ENCODE data around the gene AP4E1. TPM values are rescaled to one million over a fixed set of nuclear protein-coding genes. Genes with fewer than 3 reads are reported as not detected.
"Not testable (repeated sequence)": the region's sequence is repeated elsewhere in the genome, so short reads cannot be mapped to it uniquely, and the experiment has no call there.

Gene AP4E1
- 2.5 TPM for polyA plus RNA-seq

DNA sequence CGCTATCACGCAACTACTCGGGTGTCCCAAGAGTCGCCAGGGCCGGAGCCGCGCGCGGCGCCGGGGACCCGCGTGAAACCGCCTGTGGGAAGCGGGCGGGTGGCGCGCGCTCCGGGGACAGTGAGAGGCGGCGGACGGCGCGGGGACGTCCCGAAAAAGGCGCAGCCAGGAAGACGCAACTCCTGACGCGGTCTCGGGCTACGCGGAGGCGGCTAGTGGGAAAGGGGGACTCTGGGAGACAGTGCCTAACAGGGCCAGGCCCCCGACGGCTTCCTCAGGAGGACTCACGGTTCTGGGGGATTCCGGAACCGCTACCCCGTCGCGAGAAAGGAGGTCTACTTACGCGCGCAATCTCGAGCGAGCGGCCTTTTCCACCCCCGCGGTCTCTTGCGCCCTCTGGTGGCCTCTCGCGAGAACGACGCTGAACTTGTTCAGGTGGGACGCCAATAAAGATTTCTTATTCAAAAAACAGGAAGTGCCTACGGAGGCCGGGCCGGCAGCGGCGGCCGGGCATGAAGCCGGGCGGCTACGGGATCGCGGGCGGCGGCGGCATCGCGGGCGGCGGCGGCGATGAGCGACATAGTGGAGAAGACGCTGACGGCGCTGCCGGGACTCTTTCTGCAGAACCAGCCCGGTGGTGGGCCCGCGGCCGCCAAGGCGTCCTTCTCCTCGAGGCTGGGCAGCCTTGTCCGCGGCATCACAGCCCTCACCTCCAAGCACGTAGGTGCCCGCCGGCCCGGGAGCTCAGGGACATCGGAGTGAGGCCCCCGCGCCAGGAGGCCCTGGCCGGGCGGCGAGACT, at the start of gene AP4E1:
AP4E1 (plus strand) TSS at position 475 of the 801 bp plus-strand sequence; CDS start at position 571, 96 bp downstream.
- Mint-ChIP-seq H3K27me3 (no peaks in the 10 kb centered on the region), H3K9me3 (no peaks in the 10 kb centered on the region), H3K36me3 (peaks cover 3% of the 10 kb centered on the region), H3K4me1 (peaks cover 17 to 36% (median 29%) of the 10 kb centered on the region in 3 donors), H3K4me3 (peak within 1 kb of the TSS; percentile 97 to 99 (median 98)), H3K27ac (peak within 1 kb of the TSS; percentile 99)

DNA sequence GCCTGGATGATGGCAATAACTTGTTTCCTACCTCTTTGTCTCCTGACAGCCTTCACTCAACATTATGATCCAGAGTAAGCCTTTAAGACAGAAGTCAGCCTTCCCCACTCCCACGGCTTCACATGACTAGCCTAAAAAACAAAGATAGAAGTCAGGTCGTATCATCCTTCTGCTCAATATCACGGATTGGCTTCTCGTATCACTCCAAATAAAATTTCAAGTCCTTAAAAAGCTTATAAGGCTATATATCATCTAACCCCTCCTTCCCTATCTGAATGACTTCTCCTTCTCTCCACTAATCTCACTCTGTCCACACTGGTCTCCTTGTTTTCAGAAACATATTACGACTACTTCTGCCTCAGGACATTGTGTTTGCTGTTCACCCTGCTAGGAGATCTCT, 47.7 kb upstream of the AP4E1 start:
- Mint-ChIP-seq H3K9me3 (no peaks in the 10 kb centered on the region), H3K4me1 (peaks cover 0 to 1% (median 0%) of the 10 kb centered on the region in 3 donors), H3K27ac (no peak overlapping the region), H3K36me3 (peaks cover 3% of the 10 kb centered on the region), H3K27me3 (peaks cover 5% of the 10 kb centered on the region), H3K4me3 (no peak overlapping the region)

DNA sequence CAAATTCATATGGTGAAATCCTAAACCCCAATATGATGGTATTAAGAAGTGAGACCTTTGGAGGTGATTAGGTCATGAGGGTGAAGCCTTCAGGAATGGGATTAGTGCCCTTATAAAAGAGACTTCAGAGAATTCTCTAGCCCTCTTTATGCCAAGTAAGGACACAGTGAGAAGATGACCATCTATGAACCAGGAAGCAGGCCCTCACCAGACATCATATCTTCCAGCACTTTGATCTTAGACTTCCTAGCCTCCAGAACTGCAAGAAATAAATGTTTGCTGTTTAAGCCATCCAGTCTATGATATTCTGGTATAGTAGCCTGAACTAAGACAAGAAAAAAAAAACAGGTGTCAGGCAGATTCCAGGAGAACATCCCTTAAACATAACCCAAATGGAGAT, 45.9 kb upstream of the AP4E1 start:
- peaks cover 0 to 1% (median 0%) of the 10 kb centered on the region in 3 donors for H3K4me1 Mint-ChIP-seq
- no peak overlapping the region for H3K27ac Mint-ChIP-seq
- H3K4me3 Mint-ChIP-seq: no peak overlapping the region
- peaks cover 5% of the 10 kb centered on the region for H3K27me3 Mint-ChIP-seq
- H3K36me3 Mint-ChIP-seq: peaks cover 3% of the 10 kb centered on the region
- H3K9me3 Mint-ChIP-seq: no peaks in the 10 kb centered on the region

DNA sequence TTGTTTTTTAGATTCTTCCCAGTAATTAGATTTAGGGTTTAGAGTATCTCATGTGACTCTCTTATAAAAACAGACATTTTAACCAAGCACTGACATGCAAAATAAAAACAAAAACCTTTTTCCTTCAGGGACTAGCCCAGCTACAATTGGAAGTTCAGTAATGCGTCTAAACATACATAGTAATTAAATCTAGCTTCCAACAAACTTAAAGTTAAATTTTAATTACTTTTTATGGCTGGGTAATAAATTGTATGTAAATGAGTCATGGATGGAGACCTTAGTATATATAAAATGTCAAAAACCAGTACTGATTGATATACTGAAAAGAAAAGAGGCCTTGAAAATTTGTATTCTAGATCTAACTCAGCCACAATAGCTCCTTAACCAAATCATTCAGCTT, 43.6 kb upstream of the AP4E1 start:
- no peak overlapping the region for H3K27ac Mint-ChIP-seq
- no peak overlapping the region for H3K4me3 Mint-ChIP-seq
- H3K4me1 Mint-ChIP-seq: no peaks in the 10 kb centered on the region
- peaks cover 4% of the 10 kb centered on the region for H3K36me3 Mint-ChIP-seq
- no peaks in the 10 kb centered on the region for H3K9me3 Mint-ChIP-seq
- peaks cover 5% of the 10 kb centered on the region for H3K27me3 Mint-ChIP-seq

DNA sequence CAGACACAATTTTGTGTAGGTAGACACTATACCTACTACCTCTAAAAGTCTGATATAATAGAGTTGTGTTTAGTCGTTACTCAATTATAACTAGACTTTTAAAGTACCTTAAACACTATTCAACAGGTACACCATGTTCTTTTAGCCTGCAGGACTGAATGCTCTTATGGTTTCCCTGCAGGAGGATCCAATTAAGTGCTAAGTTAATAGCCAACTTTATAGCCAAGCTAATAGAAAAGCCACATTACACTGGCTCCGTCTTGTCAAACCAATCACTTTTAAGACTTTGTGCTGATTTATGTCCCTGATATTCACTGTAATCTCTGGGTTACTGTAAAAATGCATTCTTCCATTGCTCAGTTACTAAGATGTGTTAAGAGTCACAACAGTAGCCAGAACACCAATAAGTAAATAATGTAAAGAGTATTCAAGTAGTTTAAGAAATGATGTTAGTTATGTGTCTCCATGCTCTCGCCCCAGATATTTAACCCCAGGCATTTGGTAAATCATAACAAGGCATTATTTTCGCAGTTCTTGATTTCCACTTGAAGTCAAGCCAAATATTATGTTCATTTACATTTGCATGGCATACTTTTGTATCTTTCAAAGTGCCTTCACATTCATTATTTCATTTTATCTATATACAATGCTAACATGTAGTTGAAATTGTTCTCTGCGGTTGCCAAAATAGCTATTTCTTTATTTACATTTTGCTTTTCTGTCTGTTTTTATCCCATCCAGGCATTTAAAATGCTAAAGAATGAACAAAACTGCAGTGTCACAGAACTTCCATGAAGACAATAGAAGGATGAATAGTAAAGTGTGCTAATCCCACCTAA, 42.7 kb upstream of the AP4E1 start:
- Mint-ChIP-seq H3K4me1 (peaks cover 0 to 1% (median 0%) of the 10 kb centered on the region in 3 donors), H3K36me3 (peaks cover 6% of the 10 kb centered on the region), H3K27ac (no peak overlapping the region), H3K4me3 (no peak overlapping the region), H3K27me3 (peaks cover 5% of the 10 kb centered on the region), H3K9me3 (no peaks in the 10 kb centered on the region)

DNA sequence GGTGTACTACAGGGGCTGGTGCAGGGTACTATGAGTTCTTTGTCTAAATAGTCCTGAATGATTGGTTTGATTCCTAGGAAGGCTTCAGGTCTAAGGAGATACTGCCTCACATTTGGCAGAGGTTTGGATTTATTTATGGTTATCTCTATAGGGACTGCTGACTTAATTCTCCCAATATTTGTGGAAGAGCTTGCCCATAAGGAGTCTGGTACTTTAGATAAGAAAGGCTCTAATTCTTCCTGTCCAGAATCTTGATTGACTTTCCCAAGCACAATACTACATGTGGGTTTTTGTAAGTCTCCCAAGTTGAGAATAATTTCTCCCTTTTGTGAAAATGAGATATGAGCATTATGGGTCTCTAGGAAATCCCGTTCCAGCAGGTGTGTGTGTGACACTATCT, 36.7 kb upstream of the AP4E1 start:
- no peaks in the 10 kb centered on the region for H3K9me3 Mint-ChIP-seq
- no peaks in the 10 kb centered on the region for H3K27me3 Mint-ChIP-seq
- no peak overlapping the region for H3K27ac Mint-ChIP-seq
- peaks cover 4% of the 10 kb centered on the region for H3K36me3 Mint-ChIP-seq
- H3K4me3 Mint-ChIP-seq: no peak overlapping the region
- peaks cover 1 to 14% (median 7%) of the 10 kb centered on the region in 3 donors for H3K4me1 Mint-ChIP-seq

DNA sequence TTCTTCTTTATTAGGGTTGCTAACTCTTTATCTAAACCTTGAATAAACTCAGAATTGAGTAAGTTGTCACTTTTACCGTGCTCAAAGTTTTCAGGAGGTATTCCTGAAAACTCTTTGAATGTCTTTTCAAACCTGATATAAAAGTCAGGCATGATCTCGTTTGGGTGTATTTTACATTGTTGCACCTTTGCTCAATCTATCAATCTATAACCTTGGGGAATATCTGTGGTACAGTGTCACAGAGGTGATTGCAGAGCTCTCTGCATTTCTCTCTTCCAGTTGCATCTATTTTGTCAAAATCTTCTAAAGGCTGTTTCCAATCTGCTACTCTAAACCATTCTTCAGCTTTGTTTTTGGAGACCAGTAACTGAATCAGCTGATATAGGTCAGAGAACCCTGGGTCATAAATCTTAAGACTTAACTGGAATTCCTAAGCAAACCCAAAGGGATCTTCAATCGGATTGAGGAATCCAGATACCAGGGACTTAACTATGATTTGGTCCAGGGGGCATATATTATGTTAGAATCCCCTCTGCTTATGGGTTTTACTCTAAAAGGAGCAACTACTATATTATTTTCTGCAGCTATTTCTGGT, 35.6 kb upstream of the AP4E1 start:
- Mint-ChIP-seq H3K27ac (no peak overlapping the region), H3K36me3 (peaks cover 4% of the 10 kb centered on the region), H3K4me3 (no peak overlapping the region), H3K27me3 (no peaks in the 10 kb centered on the region), H3K9me3 (no peaks in the 10 kb centered on the region), H3K4me1 (peaks cover 3 to 21% (median 11%) of the 10 kb centered on the region in 3 donors)

DNA sequence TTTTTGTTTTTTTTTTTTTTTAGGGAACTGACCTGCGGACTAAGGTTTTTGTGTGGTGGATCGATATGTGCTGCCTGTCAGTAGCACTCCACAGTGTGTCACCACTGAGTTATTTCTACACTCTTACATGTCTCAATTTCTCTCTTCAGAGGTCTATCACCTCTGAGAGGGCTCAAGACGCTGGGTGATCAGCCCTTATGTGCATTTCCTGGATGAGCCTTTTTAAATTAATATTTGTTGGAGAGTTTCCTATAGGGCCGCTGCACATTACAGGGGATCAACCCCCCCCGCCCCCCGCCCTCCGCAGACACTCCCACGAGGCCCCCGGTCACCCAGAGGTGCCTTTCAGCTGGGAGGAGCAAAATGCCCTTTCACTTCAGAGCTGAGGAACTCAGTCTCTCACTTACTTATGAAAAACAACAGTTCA, 34.5 kb upstream of the AP4E1 start:
- Mint-ChIP-seq H3K9me3 (no peaks in the 10 kb centered on the region), H3K27ac (no peak overlapping the region), H3K4me3 (peak overlapping the region in 2 of 4 donors; percentile 76 to 79), H3K36me3 (peaks cover 4% of the 10 kb centered on the region), H3K27me3 (no peaks in the 10 kb centered on the region), H3K4me1 (peaks cover 11 to 32% (median 21%) of the 10 kb centered on the region in 3 donors)

DNA sequence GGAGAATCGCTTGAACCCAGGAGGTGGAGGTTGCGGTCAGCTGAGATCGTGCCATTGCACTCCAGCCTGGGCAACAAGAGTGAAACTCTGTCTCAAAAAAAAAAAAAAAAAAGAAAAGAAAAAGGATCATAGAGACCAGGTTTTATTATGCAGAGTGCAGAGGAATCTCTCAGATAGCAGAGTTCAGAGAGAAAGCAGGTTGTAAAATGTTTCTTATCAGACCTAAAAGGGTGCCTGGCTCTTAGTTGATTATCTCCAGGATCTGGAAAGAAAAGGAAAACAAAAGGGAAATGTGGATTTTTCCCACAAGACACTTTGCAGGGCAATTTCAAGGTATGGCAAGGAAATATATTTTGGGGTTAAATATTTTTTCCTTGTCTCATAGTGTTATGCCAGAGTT, 33.2 kb upstream of the AP4E1 start:
- not testable (repeated sequence) for H3K36me3 Mint-ChIP-seq, H3K9me3 Mint-ChIP-seq, H3K27me3 Mint-ChIP-seq
- H3K4me1 Mint-ChIP-seq: peaks cover 17 to 38% (median 29%) of the 10 kb centered on the region in 3 donors
- peak overlapping the region in 2 of 4 donors; percentile 44 to 72 for H3K4me3 Mint-ChIP-seq
- H3K27ac Mint-ChIP-seq: peak overlapping the region in 1 of 3 donors; percentile 32

DNA sequence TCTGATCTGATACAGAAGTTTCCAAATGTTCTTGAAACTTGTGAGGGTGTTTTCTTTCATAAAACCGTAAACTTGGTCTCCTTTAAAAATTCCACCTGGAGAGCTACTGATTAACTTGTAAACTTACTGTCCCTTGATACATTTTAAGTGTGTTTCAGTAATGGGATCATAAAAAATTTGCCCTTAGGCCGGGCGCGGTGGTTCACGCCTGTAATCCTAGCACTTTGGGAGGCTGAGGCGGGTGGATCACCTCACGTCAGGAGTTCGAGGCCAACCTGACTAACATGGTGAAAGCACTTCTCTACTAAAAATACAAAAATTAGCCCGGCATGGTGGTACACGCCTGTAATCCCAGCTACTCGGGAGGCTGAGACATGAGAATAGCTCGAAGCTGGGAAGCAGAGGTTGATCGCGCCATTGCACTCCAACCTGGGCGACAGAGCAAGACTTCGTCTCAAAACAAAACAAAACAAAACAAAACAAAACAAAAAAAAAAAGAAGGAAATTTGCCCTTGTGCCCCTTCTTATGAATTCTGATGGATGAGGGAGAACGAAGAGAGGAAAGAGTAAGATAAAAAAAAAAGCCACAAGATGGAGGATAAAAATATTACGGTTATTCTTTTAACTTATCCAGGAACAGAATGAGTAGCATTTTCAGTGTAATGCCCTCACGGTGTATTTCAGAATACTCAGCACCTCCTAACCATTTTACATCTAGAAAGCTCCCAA, 32.1 kb upstream of the AP4E1 start:
- Mint-ChIP-seq H3K4me1 (peaks cover 25 to 42% (median 40%) of the 10 kb centered on the region in 3 donors), H3K27me3 (no peaks in the 10 kb centered on the region), H3K36me3 (no peaks in the 10 kb centered on the region), H3K4me3 (peak overlapping the region; percentile 72 to 98 (median 89)), H3K9me3 (no peaks in the 10 kb centered on the region), H3K27ac (peak overlapping the region in 2 of 3 donors; percentile 14 to 91)

DNA sequence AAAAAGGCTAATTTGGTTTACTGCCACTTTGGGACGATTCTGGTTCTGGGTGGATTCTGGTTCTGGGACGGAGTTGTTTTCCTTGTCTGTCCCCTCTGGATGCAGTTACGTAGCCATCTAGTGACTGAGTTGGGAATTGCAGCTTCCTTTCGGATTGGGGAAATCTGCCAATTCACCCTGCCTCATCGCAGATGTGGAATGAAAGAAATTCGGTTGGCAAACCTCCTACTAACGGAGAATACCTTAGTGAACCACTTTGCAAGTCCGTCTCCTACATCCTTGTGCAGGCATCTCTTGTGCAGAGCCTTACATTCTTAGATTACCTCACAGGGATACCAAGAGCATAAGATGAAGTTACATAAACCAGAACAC, 31.5 kb upstream of the AP4E1 start:
- Mint-ChIP-seq H3K27ac (peak overlapping the region in 1 of 3 donors; percentile 91), H3K4me3 (peak overlapping the region; percentile 72 to 98 (median 89)), H3K36me3 (no peaks in the 10 kb centered on the region), H3K9me3 (no peaks in the 10 kb centered on the region), H3K27me3 (no peaks in the 10 kb centered on the region), H3K4me1 (peaks cover 25 to 45% (median 42%) of the 10 kb centered on the region in 3 donors)

DNA sequence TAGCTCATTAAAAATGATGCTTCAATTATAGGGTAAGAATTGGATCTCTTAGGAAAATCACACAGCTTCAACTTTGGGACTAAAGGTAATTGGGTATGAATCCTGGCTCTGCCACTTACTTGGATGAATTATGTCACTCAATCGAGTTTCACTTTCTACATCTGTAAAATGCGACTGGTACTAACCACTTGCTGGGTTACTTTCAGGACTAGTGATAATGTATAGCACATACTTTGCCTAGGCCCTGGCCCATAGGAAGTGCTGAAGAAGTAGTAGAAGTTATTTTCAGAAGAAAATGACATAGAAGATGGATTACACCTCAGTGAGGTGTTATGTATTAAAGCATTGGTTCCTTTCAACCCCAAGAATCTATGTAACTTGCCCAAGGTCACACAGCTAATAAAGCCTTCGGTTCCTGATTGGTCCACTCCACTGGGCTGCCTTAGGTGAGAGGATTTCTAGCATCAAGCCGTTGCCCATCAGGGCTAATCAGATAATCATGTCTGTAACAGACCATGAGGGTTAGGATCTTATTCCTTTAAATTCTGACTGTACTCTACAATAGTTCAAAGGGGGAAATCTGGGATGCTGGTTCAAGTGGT, 29.4 kb upstream of the AP4E1 start:
- Mint-ChIP-seq H3K27me3 (no peaks in the 10 kb centered on the region), H3K4me1 (peaks cover 29 to 52% (median 45%) of the 10 kb centered on the region in 3 donors), H3K4me3 (peak overlapping the region in 3 of 4 donors; percentile 10 to 79 (median 21)), H3K36me3 (no peaks in the 10 kb centered on the region), H3K9me3 (no peaks in the 10 kb centered on the region), H3K27ac (peak overlapping the region; percentile 12 to 66 (median 21))

DNA sequence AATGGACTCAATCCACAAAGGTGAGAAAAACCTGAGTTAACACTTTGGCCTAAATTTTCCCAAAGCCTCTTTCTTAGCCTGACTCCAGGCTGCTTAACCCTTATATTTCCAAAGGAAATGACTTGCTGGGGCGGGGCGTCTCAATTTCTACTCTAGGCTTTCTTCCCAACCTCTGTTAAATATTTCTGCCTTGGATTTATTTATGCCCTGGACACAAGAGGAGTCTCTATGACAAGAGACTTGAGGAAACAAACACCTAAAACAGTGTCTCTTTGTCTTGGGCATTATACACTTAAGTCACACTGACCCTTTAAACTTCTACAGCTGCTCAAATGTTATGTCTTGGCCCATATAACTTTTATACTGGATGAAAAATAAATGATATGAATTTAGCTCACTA, 28.3 kb upstream of the AP4E1 start:
- Mint-ChIP-seq H3K9me3 (no peaks in the 10 kb centered on the region), H3K27ac (peak overlapping the region in 1 of 3 donors; percentile 69), H3K27me3 (no peaks in the 10 kb centered on the region), H3K4me3 (peak overlapping the region in 2 of 4 donors; percentile 16 to 70), H3K36me3 (no peaks in the 10 kb centered on the region), H3K4me1 (peaks cover 38 to 60% (median 50%) of the 10 kb centered on the region in 3 donors)

DNA sequence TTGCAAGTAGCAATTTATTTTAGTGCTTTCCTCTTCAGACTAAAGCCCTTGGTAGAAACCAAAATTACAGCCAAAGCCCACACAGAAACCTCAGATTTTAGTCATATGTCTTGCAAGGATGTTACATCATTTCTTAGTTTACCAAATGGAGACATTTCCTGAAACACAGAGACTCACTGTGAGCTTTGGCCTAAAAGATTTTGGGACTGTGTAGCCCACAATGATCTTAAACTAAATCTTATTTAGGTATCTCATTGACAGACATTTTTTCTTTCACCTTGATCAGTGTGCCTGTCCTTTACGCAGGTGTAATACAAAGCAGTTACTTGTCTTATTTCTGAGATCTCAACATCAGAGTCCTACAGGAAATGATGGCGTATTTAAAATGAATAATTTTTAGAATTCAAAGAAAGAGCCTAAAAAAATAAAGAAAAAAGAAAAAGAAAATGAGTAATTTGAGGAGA, 27.8 kb upstream of the AP4E1 start:
- no peaks in the 10 kb centered on the region for H3K9me3 Mint-ChIP-seq
- no peaks in the 10 kb centered on the region for H3K36me3 Mint-ChIP-seq
- H3K27me3 Mint-ChIP-seq: no peaks in the 10 kb centered on the region
- H3K4me1 Mint-ChIP-seq: peaks cover 40 to 63% (median 53%) of the 10 kb centered on the region in 3 donors
- peak overlapping the region in 2 of 3 donors; percentile 19 to 69 for H3K27ac Mint-ChIP-seq
- H3K4me3 Mint-ChIP-seq: peak overlapping the region in 2 of 4 donors; percentile 16 to 70
